Activated T-cell treated with anti-CD3 and anti-CD28 coated beads, Interleukin-2, amount 50 U/mL, for 72 hours (primary cell): Measurements from ENCODE around the gene WDR13. TPM values are rescaled to one million over a fixed set of nuclear protein-coding genes. Genes with fewer than 3 reads are reported as not detected.

Experiments used
- ATAC-seq, 2 donors: fragments of 150-1000 bp; cut with Tn5 transposase; replicated peaks in 1 of 2; 2 replicates each; pipeline ENCODE4 v1.10.0; 2021; ENCODE audit warnings: moderate library complexity in 2 of 2, mild to moderate bottlenecking in 1 of 2
- DNase-seq, 2 donors: peaks; one replicate each; pipeline ENCODE4 v3.0.0; 2021 to 2022; ENCODE audit warnings: mixed read lengths in 1 of 2
- H3K27ac Mint-ChIP-seq: one replicate; pipeline ENCODE4 v1.8.0; 2022; ENCODE audit warnings: mild to moderate bottlenecking, moderate library complexity, mixed read lengths
- H3K27me3 Mint-ChIP-seq: one replicate; pipeline ENCODE4 v1.8.0; 2022; ENCODE audit warnings: low read depth, mixed read lengths
- H3K36me3 Mint-ChIP-seq, 2 donors: one replicate each; pipeline ENCODE4 v1.8.0; 2022; ENCODE audit warnings: mixed read lengths in 2 of 2, mild to moderate bottlenecking in 1 of 2; ENCODE audit not compliant: insufficient read depth in 2 of 2
- H3K4me1 Mint-ChIP-seq: one replicate; pipeline ENCODE4 v1.8.0; 2022; ENCODE audit warnings: low read depth, mixed read lengths
- H3K4me3 Mint-ChIP-seq, 2 donors: one replicate each; pipeline ENCODE4 v1.8.0; 2022; ENCODE audit warnings: mild to moderate bottlenecking in 2 of 2, mixed read lengths in 2 of 2, moderate library complexity in 2 of 2
- H3K9me3 Mint-ChIP-seq, 2 donors: one replicate each; pipeline ENCODE4 v1.8.0; 2022; ENCODE audit warnings: mixed read lengths in 2 of 2
- total RNA-seq, 2 donors: library from RNA; stranded (reverse); gene quantifications; one replicate each; pipeline ENCODE4 v1.2.3, GENCODE V29; 2022

The WDR13 gene
- total RNA-seq, 2 donors from 2014 or later: 55.7 to 59.9 TPM

- ATAC-seq: no peak
- Mint-ChIP-seq H3K4me3 (no peak overlapping the region), H3K9me3 (no peaks in the 10 kb centered on the region), H3K4me1 (peaks cover 14% of the 10 kb centered on the region), H3K27me3 (no peaks in the 10 kb centered on the region), H3K27ac (no peak overlapping the region), H3K36me3 (peaks cover 2 to 3% of the 10 kb centered on the region in 2 donors)
- no peak for DNase-seq
Measured at GRCh38 chrX:48601741-48602394, 4.6 kb downstream of the WDR13 start.

GRCh38 chrX:48604701-48605100 is 7.4 kb downstream of the WDR13 start:
- peaks cover 2% of the 10 kb centered on the region in 2 donors for H3K36me3 Mint-ChIP-seq
- H3K9me3 Mint-ChIP-seq: no peaks in the 10 kb centered on the region
- ATAC-seq: no peak
- no peak for DNase-seq
- H3K4me3 Mint-ChIP-seq: no peak overlapping the region
- H3K4me1 Mint-ChIP-seq: no peaks in the 10 kb centered on the region
- no peak overlapping the region for H3K27ac Mint-ChIP-seq
- no peaks in the 10 kb centered on the region for H3K27me3 Mint-ChIP-seq

DNA sequence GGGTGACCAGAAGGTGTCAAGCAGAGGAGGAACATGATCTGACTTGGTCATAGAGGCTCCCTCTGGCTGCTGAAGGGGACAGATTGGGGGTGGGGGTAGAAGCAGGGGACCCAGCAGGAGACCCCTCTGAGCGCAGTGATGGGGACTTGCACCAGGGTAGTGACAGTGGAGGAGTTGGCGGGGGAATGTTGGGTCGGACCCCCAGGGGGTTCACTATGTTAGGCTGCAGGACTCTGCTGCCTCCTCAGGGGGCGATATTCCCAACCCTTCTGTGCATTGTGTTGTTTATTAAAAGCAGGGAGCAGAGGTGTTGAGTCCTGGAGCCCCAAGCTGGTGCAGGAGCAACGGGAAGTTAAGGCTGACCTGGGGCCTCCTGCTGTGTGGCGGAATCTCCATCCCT is 8.8 kb downstream of the WDR13 start:
- no peak overlapping the region for H3K27ac Mint-ChIP-seq
- DNase-seq (no peak), ATAC-seq (no peak)
- no peaks in the 10 kb centered on the region for H3K9me3 Mint-ChIP-seq
- H3K36me3 Mint-ChIP-seq: peaks cover 2% of the 10 kb centered on the region in 2 donors
- no peak overlapping the region for H3K4me3 Mint-ChIP-seq
- no peaks in the 10 kb centered on the region for H3K27me3 Mint-ChIP-seq
- no peaks in the 10 kb centered on the region for H3K4me1 Mint-ChIP-seq

GRCh38 chrX:48611703-48612102 is 14.4 kb downstream of the WDR13 start:
- Mint-ChIP-seq H3K36me3 (no peaks in the 10 kb centered on the region), H3K27ac (no peak overlapping the region)
- no peak for DNase-seq

GRCh38 chrX:48613502-48614160 is 16.3 kb downstream of the WDR13 start:
- H3K36me3 Mint-ChIP-seq: no peaks in the 10 kb centered on the region
- H3K9me3 Mint-ChIP-seq: no peaks in the 10 kb centered on the region
- peaks cover 25% of the 10 kb centered on the region for H3K27me3 Mint-ChIP-seq
- peaks cover 5% of the 10 kb centered on the region for H3K4me1 Mint-ChIP-seq
- ATAC-seq: no peak
- H3K27ac Mint-ChIP-seq: no peak overlapping the region
- DNase-seq: no peak
- H3K4me3 Mint-ChIP-seq: no peak overlapping the region

More at GRCh38 chrX:48611703-48612102, 14.4 kb downstream of the WDR13 start:
- ATAC-seq: no peak
- H3K4me3 Mint-ChIP-seq: no peak overlapping the region
- no peaks in the 10 kb centered on the region for H3K9me3 Mint-ChIP-seq
- no peaks in the 10 kb centered on the region for H3K4me1 Mint-ChIP-seq
- peaks cover 11% of the 10 kb centered on the region for H3K27me3 Mint-ChIP-seq

GRCh38 chrX:48616576-48616975 is 19.3 kb downstream of the WDR13 start:
- H3K4me3 Mint-ChIP-seq: no peak overlapping the region
- ATAC-seq (no peak), DNase-seq (no peak)
- peaks cover 25% of the 10 kb centered on the region for H3K27me3 Mint-ChIP-seq
- peaks cover 5% of the 10 kb centered on the region for H3K4me1 Mint-ChIP-seq
- H3K36me3 Mint-ChIP-seq: no peaks in the 10 kb centered on the region
- H3K27ac Mint-ChIP-seq: no peak overlapping the region
- H3K9me3 Mint-ChIP-seq: no peaks in the 10 kb centered on the region

DNA sequence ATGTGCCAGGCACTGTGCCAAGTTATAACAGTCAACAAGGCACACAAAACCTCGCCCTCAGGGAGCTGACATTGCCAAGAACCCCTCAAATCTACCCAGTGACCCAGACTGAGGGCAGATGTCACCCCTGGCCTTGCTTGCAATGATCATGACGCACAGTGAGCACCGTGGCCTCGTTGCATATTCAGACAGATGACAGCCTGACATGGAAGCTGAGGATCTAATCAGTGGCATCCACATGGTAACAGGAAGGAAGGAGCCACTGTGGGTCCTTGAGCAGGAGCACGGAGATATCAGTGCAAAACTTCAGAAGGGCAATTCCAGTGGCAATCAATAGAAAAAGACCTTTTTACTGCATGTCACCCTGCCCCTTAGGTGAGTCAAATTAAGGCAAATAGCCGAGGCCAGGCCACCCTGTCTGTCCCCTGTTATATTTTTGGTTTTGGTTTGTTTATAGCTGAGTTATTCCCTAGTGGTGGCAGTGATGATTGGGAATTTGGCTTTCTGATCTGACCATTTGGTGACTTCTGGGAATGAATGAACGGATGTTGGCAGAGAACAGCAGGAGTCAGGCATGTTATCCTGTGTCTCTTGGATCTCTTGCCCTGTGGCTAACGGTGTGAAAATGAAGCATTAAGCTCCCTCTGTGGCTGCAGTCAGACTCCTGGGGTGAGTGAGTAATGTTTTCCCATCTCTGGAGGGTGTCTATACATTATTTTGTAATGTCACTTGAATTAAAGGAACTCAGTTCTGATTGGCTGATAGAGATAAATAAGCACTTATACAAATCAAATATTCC is 20.4 kb downstream of the WDR13 start:
- peaks cover 5% of the 10 kb centered on the region for H3K4me1 Mint-ChIP-seq
- peaks cover 25% of the 10 kb centered on the region for H3K27me3 Mint-ChIP-seq
- no peaks in the 10 kb centered on the region for H3K36me3 Mint-ChIP-seq

GRCh38 chrX:48626401-48627298 is 29.4 kb downstream of the WDR13 start:
- H3K27me3 Mint-ChIP-seq: no peaks in the 10 kb centered on the region
- ATAC-seq (no peak), DNase-seq (no peak)
- no peaks in the 10 kb centered on the region for H3K36me3 Mint-ChIP-seq
- no peak overlapping the region for H3K27ac Mint-ChIP-seq
- no peak overlapping the region for H3K4me3 Mint-ChIP-seq
- H3K4me1 Mint-ChIP-seq: peaks cover 7% of the 10 kb centered on the region
- no peaks in the 10 kb centered on the region for H3K9me3 Mint-ChIP-seq

More for the DNA sequence above, 20.4 kb downstream of the WDR13 start:
- ATAC-seq (no peak), DNase-seq (no peak)
- no peak overlapping the region for H3K4me3 Mint-ChIP-seq
- H3K27ac Mint-ChIP-seq: no peak overlapping the region
- H3K9me3 Mint-ChIP-seq: no peaks in the 10 kb centered on the region

DNA sequence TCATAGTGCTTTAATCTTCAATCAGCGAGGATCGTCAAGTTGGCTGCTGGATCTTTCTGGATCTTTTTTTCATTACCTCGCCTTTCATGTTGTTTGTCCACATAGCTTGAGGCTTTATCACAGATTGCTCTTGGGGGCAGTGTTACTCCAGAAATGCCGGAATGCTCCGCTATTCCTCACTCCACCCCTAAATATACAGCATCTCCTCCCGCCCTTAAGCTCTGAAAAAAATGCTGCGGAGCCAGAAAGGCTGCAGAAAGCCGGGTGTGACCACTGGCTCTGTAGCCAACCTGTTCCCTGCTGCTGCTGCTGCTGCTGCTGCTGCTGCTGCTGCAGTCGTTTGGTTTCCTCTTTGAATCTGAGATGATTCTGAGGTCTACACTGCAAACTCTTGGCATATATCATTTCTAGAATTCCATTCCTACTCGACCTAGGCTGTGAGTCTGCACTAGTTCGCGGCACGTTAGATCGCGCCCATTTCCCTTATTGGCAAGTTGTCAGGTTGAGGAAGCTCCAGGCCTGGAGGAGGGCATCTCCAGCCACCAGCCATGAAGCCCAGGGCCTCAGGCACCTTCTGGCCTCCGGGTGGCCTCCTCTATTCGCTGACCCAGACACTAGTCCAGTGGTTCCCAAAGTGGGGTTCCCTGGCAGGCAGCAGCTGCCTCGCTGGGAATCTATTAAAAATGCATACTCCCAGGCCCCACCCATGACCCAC is 34.2 kb downstream of the WDR13 start:
- Mint-ChIP-seq H3K36me3 (no peaks in the 10 kb centered on the region), H3K4me3 (peak overlapping the region; percentile 54 to 60), H3K9me3 (no peaks in the 10 kb centered on the region)

DNA sequence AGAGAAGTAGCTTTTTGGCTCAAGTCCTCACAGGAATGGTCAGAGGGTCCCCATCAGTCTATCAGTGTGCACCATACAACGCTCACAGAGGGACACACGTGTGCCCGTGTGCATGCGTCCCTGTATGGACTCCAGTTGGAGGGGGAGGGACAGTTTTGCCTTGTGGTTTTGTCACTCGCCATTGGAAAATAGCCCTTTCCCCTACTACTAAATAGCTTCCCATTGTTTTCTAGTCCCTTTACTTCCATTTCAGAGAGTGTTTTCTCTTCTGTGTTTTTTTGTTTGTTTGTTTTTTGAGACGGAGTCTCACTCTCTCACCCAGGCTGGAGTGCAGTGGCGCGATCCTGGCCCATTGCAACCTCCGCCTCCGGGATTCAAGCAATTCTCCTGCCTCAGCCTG is 34.9 kb downstream of the WDR13 start:
- Mint-ChIP-seq H3K27me3 (no peaks in the 10 kb centered on the region), H3K27ac (no peak overlapping the region), H3K4me3 (no peak overlapping the region), H3K4me1 (peaks cover 19% of the 10 kb centered on the region), H3K9me3 (no peaks in the 10 kb centered on the region), H3K36me3 (no peaks in the 10 kb centered on the region)
- ATAC-seq: no peak
- DNase-seq: no peak

More for the DNA sequence above, 34.2 kb downstream of the WDR13 start:
- ATAC-seq (peak; percentile 92 to 94), DNase-seq (peak; percentile 70 to 73)
- Mint-ChIP-seq H3K4me1 (peaks cover 15% of the 10 kb centered on the region), H3K27ac (no peak overlapping the region), H3K27me3 (no peaks in the 10 kb centered on the region)

DNA sequence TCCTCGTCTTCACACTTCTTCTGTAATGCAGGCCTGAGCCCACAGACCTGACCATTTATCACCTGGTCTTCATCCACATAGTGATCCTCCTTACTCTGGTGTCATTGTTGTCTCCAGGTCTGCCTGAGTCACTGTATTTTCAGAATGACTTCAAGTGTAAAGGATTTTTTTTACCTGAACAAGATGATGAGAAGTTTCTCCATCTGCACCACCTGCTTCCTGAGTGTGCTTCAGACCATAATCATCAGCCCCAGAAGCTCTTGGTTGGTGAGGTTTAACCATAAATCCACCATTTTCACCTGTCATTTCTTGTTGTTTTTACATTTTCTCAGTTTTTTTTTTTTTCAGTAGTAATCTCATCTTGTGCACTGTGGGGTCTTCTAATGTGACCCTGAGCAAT is 39.0 kb downstream of the WDR13 start:
- Mint-ChIP-seq H3K4me3 (peak overlapping the region in 1 of 2 donors; percentile 47), H3K36me3 (no peaks in the 10 kb centered on the region), H3K4me1 (peaks cover 16% of the 10 kb centered on the region), H3K9me3 (no peaks in the 10 kb centered on the region), H3K27me3 (no peaks in the 10 kb centered on the region), H3K27ac (no peak overlapping the region)
- no peak for DNase-seq
- ATAC-seq: peak; percentile 63 to 68

- H3K27ac Mint-ChIP-seq: peak overlapping the region; percentile 55
- peak; percentile 11 to 25 for ATAC-seq
Measured at GRCh38 chrX:48636776-48637175, 39.5 kb downstream of the WDR13 start.

More at GRCh38 chrX:48636776-48637175, 39.5 kb downstream of the WDR13 start:
- peak in 1 of 2 donors; percentile 3 for DNase-seq
- H3K4me3 Mint-ChIP-seq: peak overlapping the region in 1 of 2 donors; percentile 47
- no peaks in the 10 kb centered on the region for H3K27me3 Mint-ChIP-seq
- no peaks in the 10 kb centered on the region for H3K9me3 Mint-ChIP-seq
- H3K4me1 Mint-ChIP-seq: peaks cover 11% of the 10 kb centered on the region
- no peaks in the 10 kb centered on the region for H3K36me3 Mint-ChIP-seq
